HepG2 (cell line): Measurements from ENCODE around the gene EFNA3. TPM values are rescaled to one million over a fixed set of nuclear protein-coding genes. Genes with fewer than 3 reads are reported as not detected.
A peak's percentile ranks its signal among the peaks of the same experiment; 100 is the strongest.

Experiments used
- DMAP1 ChIP-seq: IDR thresholded peaks from 2 replicates; pipeline ENCODE4 v1.6.1; 2016
- EEA1 ChIP-seq: sonication (generic); formaldehyde crosslinking; IDR thresholded peaks from 2 replicates; pipeline ENCODE4 v1.5.1; 2020; ENCODE audit warnings: mild to moderate bottlenecking, missing genetic modification reagents, borderline replicate concordance
- MEF2D ChIP-seq: sonication (generic); formaldehyde crosslinking; IDR thresholded peaks from 2 replicates; pipeline ENCODE4 v1.5.1; 2020; ENCODE audit warnings: mild to moderate bottlenecking, missing genetic modification reagents
- NAIF1 ChIP-seq: sonication (generic); formaldehyde crosslinking; IDR thresholded peaks from 2 replicates; pipeline ENCODE4 v1.5.0; 2020; ENCODE audit warnings: mild to moderate bottlenecking, missing genetic modification reagents, borderline replicate concordance
- SOX5 ChIP-seq: IDR thresholded peaks from 2 replicates; pipeline ENCODE4 v1.6.1; 2016; ENCODE audit warnings: borderline replicate concordance
- ZNF121 ChIP-seq: sonication (generic); formaldehyde crosslinking; IDR thresholded peaks from 2 replicates; pipeline ENCODE4 v1.5.0; 2020; ENCODE audit warnings: mild to moderate bottlenecking, missing genetic modification reagents
- ZNF230 ChIP-seq: sonication (generic); formaldehyde crosslinking; IDR thresholded peaks from 2 replicates; pipeline ENCODE4 v1.4.0; 2020; ENCODE audit warnings: mild to moderate bottlenecking, missing genetic modification reagents
- ZNF335 ChIP-seq: sonication (generic); formaldehyde crosslinking; IDR thresholded peaks from 2 replicates; pipeline ENCODE4 v1.4.0; 2020; ENCODE audit warnings: missing genetic modification reagents
- ZNF549 ChIP-seq: sonication (generic); formaldehyde crosslinking; IDR thresholded peaks from 2 replicates; pipeline ENCODE4 v1.5.0; 2020; ENCODE audit warnings: missing genetic modification reagents
- ZNF850 ChIP-seq: sonication (generic); formaldehyde crosslinking; conservative IDR thresholded peaks from 2 replicates; pipeline ENCODE4 v1.9.0; 2021; ENCODE audit warnings: mild to moderate bottlenecking, missing genetic modification reagents
- ZNF879 ChIP-seq: sonication (generic); formaldehyde crosslinking; IDR thresholded peaks from 2 replicates; pipeline ENCODE4 v1.8.1; 2023; ENCODE audit warnings: missing genetic modification reagents
- polyA plus RNA-seq, 8 experiments: library from polyadenylated mRNA; depleted of rRNA in 3 of 8; stranded (reverse) in 7 of 8; unstranded in 1 of 8; fragments of >200 nt; fragmentation: Illumina TruSeq in 4 of 8; extraction: Trizol in 4 of 8; gene quantifications; 2 replicates each; pipeline versions ENCODE4 v1.2.1 to v1.2.3, GENCODE V29; 2011 to 2016; ENCODE audit warnings: low read depth in 4 of 8, missing spikeins in 1 of 8, mixed read lengths in 1 of 8; ENCODE audit not compliant: insufficient read depth in 1 of 8
- total RNA-seq, 5 experiments: library from RNA; depleted of rRNA; stranded (reverse); fragments of >200 nt; fragmentation: Illumina TruSeq; extraction: Trizol; gene quantifications; 2 replicates each; pipeline ENCODE4 v1.2.3, GENCODE V29; 2016; ENCODE audit warnings: low read depth in 1 of 5
- TF ChIP-seq, protein P1 (sequence below): sonication (generic); formaldehyde crosslinking; conservative IDR thresholded peaks from 2 replicates; pipeline ENCODE4 v1.4.0; 2020; ENCODE audit warnings: missing genetic modification reagents
- TF ChIP-seq, protein P2 (sequence below): sonication (generic); formaldehyde crosslinking; IDR thresholded peaks from 2 replicates; pipeline ENCODE4 v1.4.0; 2020; ENCODE audit warnings: missing genetic modification reagents
- TF ChIP-seq, protein P3 (sequence below): sonication (generic); formaldehyde crosslinking; IDR thresholded peaks from 2 replicates; pipeline ENCODE4 v1.4.0; 2020; ENCODE audit warnings: mild to moderate bottlenecking, missing genetic modification reagents
- TF ChIP-seq, protein P4 (sequence below): sonication (generic); formaldehyde crosslinking; IDR thresholded peaks from 2 replicates; pipeline ENCODE4 v1.5.0; 2020; ENCODE audit warnings: missing genetic modification reagents
- TF ChIP-seq, protein P5 (sequence below): IDR thresholded peaks from 2 replicates; pipeline ENCODE4 v1.6.1; 2016
- TF ChIP-seq, protein P6 (sequence below): sonication (generic); formaldehyde crosslinking; IDR thresholded peaks from 2 replicates; pipeline ENCODE4 v1.5.0; 2020; ENCODE audit warnings: missing genetic modification reagents

Gene EFNA3
- total and polyA plus RNA-seq, 2 of the 13 experiments (the other 11 are each of a cell fraction or from before 2014, with no cell fraction given): 1.0 to 5.7 TPM

DNA sequence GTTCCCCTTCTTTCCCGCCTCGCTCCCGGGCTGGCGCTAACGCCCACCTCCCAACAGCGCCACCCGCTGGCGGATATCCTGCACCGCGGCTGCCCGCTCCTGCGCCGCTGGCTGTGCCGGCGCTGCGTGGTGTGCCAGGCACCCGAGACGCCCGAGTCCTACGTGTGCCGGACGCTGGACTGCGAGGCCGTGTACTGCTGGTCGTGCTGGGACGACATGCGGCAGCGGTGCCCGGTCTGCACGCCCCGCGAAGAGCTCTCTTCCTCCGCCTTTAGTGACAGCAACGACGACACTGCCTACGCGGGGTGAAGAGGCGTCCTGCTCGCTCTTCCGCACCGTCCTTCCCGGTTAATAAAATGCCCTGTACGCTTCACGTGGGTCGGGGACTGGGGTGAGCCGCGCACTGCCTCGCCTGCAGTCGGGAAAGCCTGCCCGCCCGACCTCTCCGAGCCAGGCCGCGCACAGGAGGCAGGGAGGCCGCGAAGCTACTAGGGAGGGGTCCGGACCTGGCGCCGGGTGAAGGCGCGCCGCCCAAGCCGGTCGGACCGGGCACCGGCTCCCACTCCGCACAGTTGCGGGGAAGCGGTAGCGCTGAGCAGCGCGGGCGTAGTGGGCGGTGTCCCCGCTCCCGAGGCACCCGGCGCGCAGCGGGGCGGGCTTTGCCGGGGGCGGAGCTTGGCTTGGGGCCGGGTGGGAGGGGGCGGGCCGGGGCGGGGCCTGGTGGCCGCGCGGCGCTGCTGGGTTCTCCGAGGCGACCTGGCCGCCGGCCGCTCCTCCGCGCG is 27.9 kb upstream of the EFNA3 start, which contains the start of gene ADAM15 (continued):
- TF ChIP-seq, protein P1, sequence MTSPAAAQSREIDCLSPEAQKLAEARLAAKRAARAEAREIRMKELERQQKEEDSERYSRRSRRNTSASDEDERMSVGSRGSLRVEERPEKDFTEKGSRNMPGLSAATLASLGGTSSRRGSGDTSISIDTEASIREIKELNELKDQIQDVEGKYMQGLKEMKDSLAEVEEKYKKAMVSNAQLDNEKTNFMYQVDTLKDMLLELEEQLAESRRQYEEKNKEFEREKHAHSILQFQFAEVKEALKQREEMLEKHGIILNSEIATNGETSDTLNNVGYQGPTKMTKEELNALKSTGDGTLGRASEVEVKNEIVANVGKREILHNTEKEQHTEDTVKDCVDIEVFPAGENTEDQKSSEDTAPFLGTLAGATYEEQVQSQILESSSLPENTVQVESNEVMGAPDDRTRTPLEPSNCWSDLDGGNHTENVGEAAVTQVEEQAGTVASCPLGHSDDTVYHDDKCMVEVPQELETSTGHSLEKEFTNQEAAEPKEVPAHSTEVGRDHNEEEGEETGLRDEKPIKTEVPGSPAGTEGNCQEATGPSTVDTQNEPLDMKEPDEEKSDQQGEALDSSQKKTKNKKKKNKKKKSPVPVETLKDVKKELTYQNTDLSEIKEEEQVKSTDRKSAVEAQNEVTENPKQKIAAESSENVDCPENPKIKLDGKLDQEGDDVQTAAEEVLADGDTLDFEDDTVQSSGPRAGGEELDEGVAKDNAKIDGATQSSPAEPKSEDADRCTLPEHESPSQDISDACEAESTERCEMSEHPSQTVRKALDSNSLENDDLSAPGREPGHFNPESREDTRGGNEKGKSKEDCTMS (CRISPR knock-in tag): no peak
- TF ChIP-seq ZNF850: no peak
- 0 out of 2 replicates have a peak, but pooled peaks have one; percentile 46 for TF ChIP-seq MEF2D (CRISPR knock-in tag)
- TF ChIP-seq ZNF879: peak; percentile 58; the same call in 1 of the 2 replicates
- peak; percentile 73; the same call in 1 of the 2 replicates for TF ChIP-seq NAIF1 (CRISPR knock-in tag)
- TF ChIP-seq, protein P2, sequence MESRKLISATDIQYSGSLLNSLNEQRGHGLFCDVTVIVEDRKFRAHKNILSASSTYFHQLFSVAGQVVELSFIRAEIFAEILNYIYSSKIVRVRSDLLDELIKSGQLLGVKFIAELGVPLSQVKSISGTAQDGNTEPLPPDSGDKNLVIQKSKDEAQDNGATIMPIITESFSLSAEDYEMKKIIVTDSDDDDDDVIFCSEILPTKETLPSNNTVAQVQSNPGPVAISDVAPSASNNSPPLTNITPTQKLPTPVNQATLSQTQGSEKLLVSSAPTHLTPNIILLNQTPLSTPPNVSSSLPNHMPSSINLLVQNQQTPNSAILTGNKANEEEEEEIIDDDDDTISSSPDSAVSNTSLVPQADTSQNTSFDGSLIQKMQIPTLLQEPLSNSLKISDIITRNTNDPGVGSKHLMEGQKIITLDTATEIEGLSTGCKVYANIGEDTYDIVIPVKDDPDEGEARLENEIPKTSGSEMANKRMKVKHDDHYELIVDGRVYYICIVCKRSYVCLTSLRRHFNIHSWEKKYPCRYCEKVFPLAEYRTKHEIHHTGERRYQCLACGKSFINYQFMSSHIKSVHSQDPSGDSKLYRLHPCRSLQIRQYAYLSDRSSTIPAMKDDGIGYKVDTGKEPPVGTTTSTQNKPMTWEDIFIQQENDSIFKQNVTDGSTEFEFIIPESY (CRISPR knock-in tag): peak; percentile 91
- TF ChIP-seq, protein P3, sequence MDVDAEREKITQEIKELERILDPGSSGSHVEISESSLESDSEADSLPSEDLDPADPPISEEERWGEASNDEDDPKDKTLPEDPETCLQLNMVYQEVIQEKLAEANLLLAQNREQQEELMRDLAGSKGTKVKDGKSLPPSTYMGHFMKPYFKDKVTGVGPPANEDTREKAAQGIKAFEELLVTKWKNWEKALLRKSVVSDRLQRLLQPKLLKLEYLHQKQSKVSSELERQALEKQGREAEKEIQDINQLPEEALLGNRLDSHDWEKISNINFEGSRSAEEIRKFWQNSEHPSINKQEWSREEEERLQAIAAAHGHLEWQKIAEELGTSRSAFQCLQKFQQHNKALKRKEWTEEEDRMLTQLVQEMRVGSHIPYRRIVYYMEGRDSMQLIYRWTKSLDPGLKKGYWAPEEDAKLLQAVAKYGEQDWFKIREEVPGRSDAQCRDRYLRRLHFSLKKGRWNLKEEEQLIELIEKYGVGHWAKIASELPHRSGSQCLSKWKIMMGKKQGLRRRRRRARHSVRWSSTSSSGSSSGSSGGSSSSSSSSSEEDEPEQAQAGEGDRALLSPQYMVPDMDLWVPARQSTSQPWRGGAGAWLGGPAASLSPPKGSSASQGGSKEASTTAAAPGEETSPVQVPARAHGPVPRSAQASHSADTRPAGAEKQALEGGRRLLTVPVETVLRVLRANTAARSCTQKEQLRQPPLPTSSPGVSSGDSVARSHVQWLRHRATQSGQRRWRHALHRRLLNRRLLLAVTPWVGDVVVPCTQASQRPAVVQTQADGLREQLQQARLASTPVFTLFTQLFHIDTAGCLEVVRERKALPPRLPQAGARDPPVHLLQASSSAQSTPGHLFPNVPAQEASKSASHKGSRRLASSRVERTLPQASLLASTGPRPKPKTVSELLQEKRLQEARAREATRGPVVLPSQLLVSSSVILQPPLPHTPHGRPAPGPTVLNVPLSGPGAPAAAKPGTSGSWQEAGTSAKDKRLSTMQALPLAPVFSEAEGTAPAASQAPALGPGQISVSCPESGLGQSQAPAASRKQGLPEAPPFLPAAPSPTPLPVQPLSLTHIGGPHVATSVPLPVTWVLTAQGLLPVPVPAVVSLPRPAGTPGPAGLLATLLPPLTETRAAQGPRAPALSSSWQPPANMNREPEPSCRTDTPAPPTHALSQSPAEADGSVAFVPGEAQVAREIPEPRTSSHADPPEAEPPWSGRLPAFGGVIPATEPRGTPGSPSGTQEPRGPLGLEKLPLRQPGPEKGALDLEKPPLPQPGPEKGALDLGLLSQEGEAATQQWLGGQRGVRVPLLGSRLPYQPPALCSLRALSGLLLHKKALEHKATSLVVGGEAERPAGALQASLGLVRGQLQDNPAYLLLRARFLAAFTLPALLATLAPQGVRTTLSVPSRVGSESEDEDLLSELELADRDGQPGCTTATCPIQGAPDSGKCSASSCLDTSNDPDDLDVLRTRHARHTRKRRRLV (CRISPR knock-in tag): no peak
- TF ChIP-seq, protein P4, sequence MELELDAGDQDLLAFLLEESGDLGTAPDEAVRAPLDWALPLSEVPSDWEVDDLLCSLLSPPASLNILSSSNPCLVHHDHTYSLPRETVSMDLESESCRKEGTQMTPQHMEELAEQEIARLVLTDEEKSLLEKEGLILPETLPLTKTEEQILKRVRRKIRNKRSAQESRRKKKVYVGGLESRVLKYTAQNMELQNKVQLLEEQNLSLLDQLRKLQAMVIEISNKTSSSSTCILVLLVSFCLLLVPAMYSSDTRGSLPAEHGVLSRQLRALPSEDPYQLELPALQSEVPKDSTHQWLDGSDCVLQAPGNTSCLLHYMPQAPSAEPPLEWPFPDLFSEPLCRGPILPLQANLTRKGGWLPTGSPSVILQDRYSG (CRISPR knock-in tag): 0 out of 2 replicates have a peak, but pooled peaks have one; percentile 66
- peak; percentile 4; the same call in 1 of the 2 replicates for TF ChIP-seq SOX5 (CRISPR knock-in tag)
- TF ChIP-seq ZNF549 (CRISPR knock-in tag): no peak
- TF ChIP-seq ZNF121 (CRISPR knock-in tag): peak; percentile 84
- TF ChIP-seq EEA1: peak; percentile 61; the same call in 1 of the 2 replicates
- TF ChIP-seq, protein P5, sequence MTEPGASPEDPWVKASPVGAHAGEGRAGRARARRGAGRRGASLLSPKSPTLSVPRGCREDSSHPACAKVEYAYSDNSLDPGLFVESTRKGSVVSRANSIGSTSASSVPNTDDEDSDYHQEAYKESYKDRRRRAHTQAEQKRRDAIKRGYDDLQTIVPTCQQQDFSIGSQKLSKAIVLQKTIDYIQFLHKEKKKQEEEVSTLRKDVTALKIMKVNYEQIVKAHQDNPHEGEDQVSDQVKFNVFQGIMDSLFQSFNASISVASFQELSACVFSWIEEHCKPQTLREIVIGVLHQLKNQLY (CRISPR knock-in tag): peak; percentile 62; the same call in 1 of the 2 replicates
- peak; percentile 70 for TF ChIP-seq DMAP1 (CRISPR knock-in tag)
- TF ChIP-seq ZNF335 (CRISPR knock-in tag): no peak
- TF ChIP-seq, protein P6, sequence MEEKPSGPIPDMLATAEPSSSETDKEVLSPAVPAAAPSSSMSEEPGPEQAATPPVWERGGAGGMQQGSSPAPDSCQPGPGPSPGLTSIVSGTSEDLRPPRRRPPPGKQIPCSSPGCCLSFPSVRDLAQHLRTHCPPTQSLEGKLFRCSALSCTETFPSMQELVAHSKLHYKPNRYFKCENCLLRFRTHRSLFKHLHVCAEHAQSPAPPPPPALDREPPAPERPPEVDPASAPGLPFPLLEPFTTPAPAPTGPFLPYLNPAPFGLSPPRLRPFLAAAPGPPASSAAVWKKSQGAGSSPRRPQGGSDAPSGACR: peak; percentile 89; the same call in 1 of the 2 replicates
- 0 out of 2 replicates have a peak, but pooled peaks have one; percentile 26 for TF ChIP-seq ZNF230 (CRISPR knock-in tag)
